Erythroblast (primary cell): ENCODE results near the gene FAM13A.

Source experiments
- GATA1 ChIP-seq: IDR thresholded peaks from 2 replicates; pipeline ENCODE4 v1.6.1; 2011; ENCODE audit warnings: low read depth, mild to moderate bottlenecking, control low read depth, low read length, moderate library complexity
- POLR2A ChIP-seq: IDR thresholded peaks from 2 replicates; pipeline ENCODE4 v1.6.1; 2011; ENCODE audit warnings: mild to moderate bottlenecking, low read length

DNA sequence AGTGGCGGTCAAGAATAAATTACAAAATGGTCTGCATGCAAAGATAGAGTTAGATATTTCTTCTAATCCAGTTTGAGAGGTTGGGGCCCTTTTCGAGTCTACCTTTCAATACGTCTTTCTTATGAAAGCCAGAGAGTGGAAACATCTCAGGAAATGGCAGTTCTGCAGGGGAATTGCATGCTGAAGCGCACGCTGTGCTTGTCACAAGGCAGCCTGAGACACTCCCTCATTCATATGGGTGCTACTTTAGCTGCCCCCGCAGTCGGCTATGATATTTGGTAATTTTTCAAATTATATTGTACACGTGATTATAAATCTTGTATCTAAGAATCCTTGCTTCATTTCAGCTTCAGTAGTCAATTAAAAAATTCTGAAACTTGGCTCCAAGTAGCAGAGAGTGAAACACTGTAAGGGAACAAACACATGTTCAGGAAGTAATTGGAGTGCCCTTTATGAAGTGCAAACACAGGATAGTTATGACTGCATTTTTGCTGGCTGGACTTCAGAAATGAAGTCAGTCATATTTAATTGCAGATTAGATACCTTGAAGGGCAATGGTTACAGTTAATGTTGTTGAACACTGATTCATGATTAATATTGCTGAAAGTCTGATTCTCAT lies 213.8 kb downstream of the FAM13A start:
- no peak for TF ChIP-seq POLR2A
- no peak for TF ChIP-seq GATA1
